NCI-H774 (cell line): Measurements from ENCODE around the gene PGM1.
"Not testable (repeated sequence)": the region's sequence is repeated elsewhere in the genome, so short reads cannot be mapped to it uniquely, and the experiment has no call there.

Experiments used
- DNase-seq: peaks from one replicate; lab custom pipeline; 2025; lab: John Stamatoyannopoulos, UW

Gene PGM1

GRCh38 chr1:63593303-63593885, at the start of gene PGM1:
TSS of gene PGM1 (plus strand) at chr1:63593411. CDS start at chr1:63593489, 78 bp downstream.
- DNase-seq = peak; percentile 58

- no peak for DNase-seq
These were observed 47.4 kb upstream of the PGM1 start for GRCh38 chr1:63545780-63546179.

GRCh38 chr1:63547621-63548294, 45.5 kb upstream of the PGM1 start:
- no peak for DNase-seq

GRCh38 chr1:63548303-63548702, 44.9 kb upstream of the PGM1 start:
- DNase-seq = no peak

- DNase-seq = no peak
These were observed 44.3 kb upstream of the PGM1 start for GRCh38 chr1:63548877-63549276.

- DNase-seq = no peak
These were observed 37.7 kb upstream of the PGM1 start for GRCh38 chr1:63555480-63555879.

- no peak for DNase-seq
These were observed 35.7 kb upstream of the PGM1 start for GRCh38 chr1:63557365-63557987.

- no peak for DNase-seq
These were observed 33.9 kb upstream of the PGM1 start for GRCh38 chr1:63559357-63559756.

- DNase-seq = no peak
These were observed 29.5 kb upstream of the PGM1 start for GRCh38 chr1:63563745-63564144.

- no peak for DNase-seq
These were observed 24.1 kb upstream of the PGM1 start for GRCh38 chr1:63569068-63569467.

- DNase-seq = no peak
These were observed 23.4 kb upstream of the PGM1 start for GRCh38 chr1:63569640-63570316.

- DNase-seq = not testable (repeated sequence)
These were observed 20.5 kb upstream of the PGM1 start for GRCh38 chr1:63572686-63573085.

GRCh38 chr1:63574203-63574796, 18.9 kb upstream of the PGM1 start:
- not testable (repeated sequence) for DNase-seq

GRCh38 chr1:63575340-63575826, 17.8 kb upstream of the PGM1 start:
- DNase-seq = no peak

GRCh38 chr1:63586326-63586725, 6.9 kb upstream of the PGM1 start:
- not testable (repeated sequence) for DNase-seq

GRCh38 chr1:63590166-63590560, 3.0 kb upstream of the PGM1 start:
- no peak for DNase-seq

- no peak for DNase-seq
These were observed 492 bp upstream of the PGM1 start for GRCh38 chr1:63592536-63593302.

GRCh38 chr1:63593886-63594605, 835 bp downstream of the PGM1 start:
- peak; percentile 45 for DNase-seq

- no peak for DNase-seq
These were observed 2.2 kb downstream of the PGM1 start for GRCh38 chr1:63595435-63595834.

- no peak for DNase-seq
These were observed 6.6 kb downstream of the PGM1 start for GRCh38 chr1:63599799-63600198.

GRCh38 chr1:63600248-63600647, 7.0 kb downstream of the PGM1 start:
- DNase-seq = no peak
